ENCODE data around the gene PCDHB8.
"Not testable (repeated sequence)": the region's sequence is repeated elsewhere in the genome, so short reads cannot be mapped to it uniquely, and the experiment has no call there.

DNA sequence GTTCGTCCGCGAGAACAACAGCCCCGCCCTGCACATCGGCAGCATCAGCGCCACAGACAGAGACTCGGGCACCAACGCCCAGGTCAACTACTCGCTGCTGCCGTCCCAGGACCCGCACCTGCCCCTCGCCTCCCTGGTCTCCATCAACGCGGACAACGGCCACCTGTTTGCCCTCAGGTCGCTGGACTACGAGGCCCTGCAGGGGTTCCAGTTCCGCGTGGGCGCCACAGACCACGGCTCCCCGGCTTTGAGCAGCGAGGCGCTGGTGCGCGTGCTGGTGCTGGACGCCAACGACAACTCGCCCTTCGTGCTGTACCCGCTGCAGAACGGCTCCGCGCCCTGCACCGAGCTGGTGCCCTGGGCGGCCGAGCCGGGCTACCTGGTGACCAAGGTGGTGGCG lies 32.7 kb downstream of the PCDHB8 start:
- TF ChIP-seq EZH2 (IDR thresholded peaks at IDR 0.05; ENCODE audit: borderline replicate concordance, low read length): not testable (repeated sequence)
- TF ChIP-seq, protein P1, sequence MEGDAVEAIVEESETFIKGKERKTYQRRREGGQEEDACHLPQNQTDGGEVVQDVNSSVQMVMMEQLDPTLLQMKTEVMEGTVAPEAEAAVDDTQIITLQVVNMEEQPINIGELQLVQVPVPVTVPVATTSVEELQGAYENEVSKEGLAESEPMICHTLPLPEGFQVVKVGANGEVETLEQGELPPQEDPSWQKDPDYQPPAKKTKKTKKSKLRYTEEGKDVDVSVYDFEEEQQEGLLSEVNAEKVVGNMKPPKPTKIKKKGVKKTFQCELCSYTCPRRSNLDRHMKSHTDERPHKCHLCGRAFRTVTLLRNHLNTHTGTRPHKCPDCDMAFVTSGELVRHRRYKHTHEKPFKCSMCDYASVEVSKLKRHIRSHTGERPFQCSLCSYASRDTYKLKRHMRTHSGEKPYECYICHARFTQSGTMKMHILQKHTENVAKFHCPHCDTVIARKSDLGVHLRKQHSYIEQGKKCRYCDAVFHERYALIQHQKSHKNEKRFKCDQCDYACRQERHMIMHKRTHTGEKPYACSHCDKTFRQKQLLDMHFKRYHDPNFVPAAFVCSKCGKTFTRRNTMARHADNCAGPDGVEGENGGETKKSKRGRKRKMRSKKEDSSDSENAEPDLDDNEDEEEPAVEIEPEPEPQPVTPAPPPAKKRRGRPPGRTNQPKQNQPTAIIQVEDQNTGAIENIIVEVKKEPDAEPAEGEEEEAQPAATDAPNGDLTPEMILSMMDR (conservative IDR thresholded peaks at IDR 0.05 in 1 of 2, IDR thresholded peaks at IDR 0.05 in 1 of 2; ENCODE audit: extremely low read depth in 1 of 2, insufficient read depth in 1 of 2, low read depth in 1 of 2, low read length in 2 of 2): not testable (repeated sequence)
